Hematopoietic multipotent progenitor cell (in vitro differentiated cells): ENCODE data around the gene DDC. TPM values are rescaled to one million over a fixed set of nuclear protein-coding genes. Genes with fewer than 3 reads are reported as not detected.

Experiments used
- DNase-seq, 3 donors: peaks; one replicate each; pipeline ENCODE4 v3.0.0-alpha.2; 2011 to 2015; ENCODE audit warnings: low read depth in 2 of 3, low spot score in 2 of 3
- small RNA-seq: library from RNA; depleted of rRNA; stranded (forward); fragments of <200 nt; gene quantifications from one replicate; pipeline ENCODE3, GENCODE V24; 2012
- total RNA-seq: library from RNA; depleted of rRNA; stranded (reverse); fragments of >200 nt; gene quantifications from one replicate; pipeline ENCODE4 v1.2.3, GENCODE V29; 2012

Gene DDC
- total RNA-seq, 1 donor = not detected

GRCh38 chr7:50422858-50423257, 142.3 kb downstream of the DDC start:
- no peak for DNase-seq

DNA sequence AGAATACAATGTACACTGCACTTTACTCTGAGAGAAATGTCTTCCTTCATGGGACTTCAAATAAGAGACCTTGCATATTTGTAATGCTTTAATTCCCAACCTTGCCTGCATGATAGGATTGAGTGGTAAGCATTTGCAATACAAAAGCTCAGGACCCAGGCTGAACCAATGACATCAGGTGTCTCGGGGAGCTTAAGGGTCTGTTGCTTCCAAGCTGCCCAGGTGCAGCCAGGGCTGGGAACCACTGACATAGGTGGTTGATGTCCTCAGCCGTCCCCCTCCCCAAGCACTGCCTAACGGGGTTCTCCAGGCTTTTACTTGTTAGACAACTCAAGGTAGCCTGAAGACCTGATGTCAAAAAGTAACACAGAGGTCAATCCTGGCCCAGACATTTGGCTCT, 144.2 kb downstream of the DDC start:
- DNase-seq = no peak

- DNase-seq = no peak
Measured at GRCh38 chr7:50418526-50419290, 146.5 kb downstream of the DDC start.

GRCh38 chr7:50418086-50418515, 147.1 kb downstream of the DDC start:
- peak in 2 of 3 donors; percentile 81 to 82 for DNase-seq

DNA sequence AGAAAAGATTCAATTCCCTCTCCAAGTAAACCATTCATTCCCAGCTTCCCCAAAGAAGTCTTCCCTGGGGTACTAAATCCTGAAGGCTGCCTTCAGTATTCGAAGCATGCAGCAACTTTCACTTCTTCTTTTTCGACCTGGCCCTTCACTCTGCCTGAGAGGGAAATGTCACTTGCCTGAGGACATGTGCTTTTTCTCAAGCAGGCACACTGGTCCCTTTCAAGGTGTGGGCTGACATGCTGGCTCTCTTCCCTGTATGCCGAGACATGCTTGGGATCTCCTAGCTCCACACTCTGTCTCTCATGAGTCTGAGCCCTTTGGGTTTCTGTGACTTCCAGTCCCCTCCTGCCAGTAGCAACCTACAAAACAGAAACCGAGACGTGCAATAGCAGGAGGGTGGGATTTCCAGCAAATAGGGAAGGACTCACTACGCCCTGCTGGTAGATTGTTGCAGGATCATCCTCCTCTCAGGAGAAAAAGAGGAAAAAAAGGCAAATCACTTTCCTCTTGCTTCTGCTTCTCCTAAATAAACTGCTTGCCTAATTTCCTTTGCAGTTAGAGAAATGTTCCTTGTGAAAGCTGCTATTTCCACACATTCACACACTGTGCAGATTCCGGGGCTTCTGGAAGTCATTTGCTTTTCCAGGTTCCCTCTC, 148.6 kb downstream of the DDC start:
- peak in 2 of 3 donors; percentile 37 to 56 for DNase-seq

DNA sequence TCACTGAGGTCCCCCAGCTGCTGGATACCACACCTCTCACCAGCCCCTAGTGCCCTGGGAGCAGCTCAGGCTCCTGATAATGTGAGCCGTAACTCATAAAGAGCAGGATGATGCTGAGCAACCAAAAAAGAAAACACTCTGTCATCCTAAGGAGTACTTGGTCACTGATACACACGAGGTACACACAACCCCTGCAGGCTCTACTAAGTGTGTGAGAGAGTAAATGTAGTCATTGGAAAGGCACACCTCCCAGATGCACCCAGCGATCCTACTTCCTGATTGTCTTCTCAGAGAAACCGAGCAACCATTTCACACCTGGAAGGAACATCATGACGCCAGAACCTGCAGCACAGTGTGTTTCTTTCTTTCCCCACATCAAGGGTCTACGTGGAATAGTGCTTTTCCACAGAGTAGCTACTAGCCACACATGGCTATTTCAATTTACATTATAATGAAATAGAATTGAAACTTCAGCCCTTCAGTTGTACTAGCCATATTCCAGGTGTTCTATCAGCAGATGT, 149.3 kb downstream of the DDC start:
- no peak for DNase-seq

GRCh38 chr7:50413561-50413960, 151.6 kb downstream of the DDC start:
- DNase-seq = no peak

DNA sequence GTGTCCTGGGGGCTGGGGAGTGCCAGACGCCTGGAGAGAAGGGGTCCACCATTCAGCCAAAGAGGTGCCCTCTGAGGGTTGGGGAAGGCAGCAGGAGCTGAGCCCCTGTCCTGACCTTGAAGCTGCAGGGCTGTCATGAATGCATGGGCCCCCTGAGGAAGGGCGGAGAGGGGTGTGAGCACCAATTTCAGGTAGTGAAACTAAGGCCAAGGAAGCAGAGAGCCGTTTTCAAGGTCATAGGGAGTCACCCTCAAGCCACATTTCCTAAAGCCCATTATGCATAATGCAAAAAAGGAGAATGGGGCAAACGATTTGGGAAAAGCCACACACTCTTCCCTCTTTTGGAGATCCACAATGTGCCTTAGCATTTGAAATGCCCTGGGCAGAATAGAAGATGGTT, 152.2 kb downstream of the DDC start:
- no peak for DNase-seq

DNA sequence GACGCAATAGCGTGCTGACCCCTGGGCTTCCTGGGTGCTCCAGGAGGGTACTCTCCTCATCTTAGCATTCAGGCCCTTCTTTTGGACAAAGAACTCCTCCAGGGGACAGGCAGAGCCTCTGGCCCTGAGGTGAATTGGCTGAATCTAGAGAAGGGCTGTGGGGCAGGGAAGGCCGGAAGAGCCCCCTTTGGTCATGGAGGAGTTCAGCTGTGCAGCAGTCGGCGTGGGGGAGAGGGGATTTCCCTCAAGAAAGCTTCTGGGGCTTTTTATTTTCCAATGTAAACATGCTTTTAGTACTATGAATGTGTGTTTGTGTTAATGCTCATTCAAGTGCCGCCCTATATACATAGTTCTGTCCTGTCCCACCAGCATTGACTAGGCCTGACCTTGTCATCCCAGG, 153.9 kb downstream of the DDC start:
- DNase-seq = no peak

GRCh38 chr7:50409856-50410745, 155.1 kb downstream of the DDC start:
- DNase-seq = peak in 2 of 3 donors; percentile 65 to 66

Small RNA genes lying within 50 kb of the gene (small RNA-seq; reads per million reads assigned to genes)
- not detected for gene RNU6-1091P

Other genes with a start within 250 kb of the DDC start
- gene FIGNL1, start 115.1 kb downstream of the DDC start, total RNA-seq = 8.6 TPM
- 65.2 TPM for gene GRB10, start 217.5 kb upstream of the DDC start, total RNA-seq